GM18519 (cell line): Measurements from ENCODE around the gene DSTYK.
"Not testable (repeated sequence)": the region's sequence is repeated elsewhere in the genome, so short reads cannot be mapped to it uniquely, and the experiment has no call there.

Experiments
- ATAC-seq: cut with Tn5 transposase; IDR thresholded peaks from one replicate; pipeline ENCODE4 v1.9.1; 2021; ENCODE audit warnings: mild to moderate bottlenecking, moderate library complexity; ENCODE audit not compliant: unreplicated experiment, low FRiP score

DSTYK gene

DNA sequence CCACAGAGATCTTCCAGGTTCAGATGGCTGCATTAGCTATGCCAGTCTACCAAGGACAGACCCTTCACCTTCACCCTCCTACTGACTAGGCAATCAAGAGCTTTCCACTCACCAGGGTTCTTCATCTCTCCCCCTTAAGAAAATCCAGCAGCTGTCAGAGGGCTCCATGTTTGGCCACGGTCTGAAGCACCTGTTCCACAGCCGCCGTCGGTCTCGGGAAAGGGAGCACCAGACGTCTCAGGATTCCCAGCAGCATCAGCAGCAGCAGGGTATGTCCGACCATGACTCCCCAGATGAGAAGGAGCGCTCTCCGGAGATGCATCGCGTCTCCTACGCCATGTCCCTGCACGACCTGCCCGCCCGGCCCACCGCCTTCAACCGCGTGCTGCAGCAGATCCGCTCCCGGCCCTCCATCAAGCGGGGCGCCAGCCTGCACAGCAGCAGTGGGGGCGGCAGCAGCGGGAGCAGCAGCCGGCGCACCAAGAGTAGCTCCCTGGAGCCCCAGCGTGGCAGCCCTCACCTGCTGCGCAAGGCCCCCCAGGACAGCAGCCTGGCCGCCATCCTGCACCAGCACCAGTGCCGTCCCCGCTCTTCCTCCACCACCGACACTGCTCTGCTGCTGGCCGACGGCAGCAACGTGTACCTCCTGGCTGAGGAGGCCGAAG is 30.0 kb upstream of the DSTYK start:
- ATAC-seq = no peak

DNA sequence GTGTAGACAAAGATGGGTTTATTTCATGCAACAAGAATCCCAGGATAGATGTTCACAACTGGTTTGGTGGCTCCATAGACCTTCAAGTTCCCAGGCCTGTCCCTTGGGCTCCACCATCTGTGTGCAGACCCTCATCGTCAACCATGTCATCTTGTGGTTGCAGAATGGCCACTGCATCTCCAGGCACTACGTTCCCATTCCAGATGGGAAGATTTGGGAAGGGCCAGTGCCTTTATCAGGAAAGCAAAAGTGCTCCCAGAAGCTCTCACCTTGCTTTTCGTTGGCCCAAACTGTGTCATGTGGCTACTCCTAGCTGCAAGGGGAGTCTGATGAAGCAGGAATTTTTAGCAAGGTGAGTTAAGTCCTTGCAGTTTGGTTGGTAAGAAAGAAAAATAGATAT is 29.1 kb upstream of the DSTYK start:
- no peak for ATAC-seq

DNA sequence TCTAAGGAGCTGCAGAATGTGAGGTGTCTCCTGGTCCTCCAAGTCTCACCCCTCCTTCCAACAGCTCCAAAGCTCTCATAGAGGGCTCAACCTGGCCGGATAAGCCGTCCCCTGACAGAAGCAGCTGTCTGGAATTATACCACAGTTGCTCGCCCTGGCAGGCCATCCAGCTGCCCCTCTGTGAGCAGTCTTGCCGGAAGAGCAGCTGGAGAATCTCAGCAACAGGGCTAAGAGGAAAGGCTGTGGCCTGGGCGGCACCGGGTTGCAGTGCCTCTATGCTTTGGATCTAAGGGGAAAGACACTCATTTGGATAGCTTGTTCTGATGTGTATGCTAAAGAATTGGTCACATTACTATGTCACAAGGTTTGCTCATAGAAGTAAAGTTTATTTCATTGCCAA is 28.6 kb upstream of the DSTYK start:
- ATAC-seq = no peak

DNA sequence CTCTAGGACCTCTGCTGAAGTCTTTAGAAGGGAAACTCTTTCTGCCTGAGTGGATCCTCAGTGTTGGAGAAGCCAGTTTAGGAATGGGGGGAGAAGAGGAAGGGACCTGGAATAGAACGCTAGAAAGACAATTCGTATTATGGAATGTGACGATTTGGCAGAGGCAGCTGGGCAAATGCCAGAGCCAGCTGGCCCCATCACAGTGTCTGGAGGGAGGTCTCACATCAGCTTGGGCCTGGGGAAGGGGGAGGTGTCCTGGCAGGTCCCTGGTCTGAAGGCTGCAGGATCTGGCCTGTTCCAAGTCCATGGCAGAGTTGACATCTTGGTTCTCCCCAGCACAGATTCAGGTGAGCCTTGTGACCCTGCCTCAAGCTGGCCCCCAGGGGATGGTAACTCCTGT is 27.6 kb upstream of the DSTYK start:
- no peak for ATAC-seq

DNA sequence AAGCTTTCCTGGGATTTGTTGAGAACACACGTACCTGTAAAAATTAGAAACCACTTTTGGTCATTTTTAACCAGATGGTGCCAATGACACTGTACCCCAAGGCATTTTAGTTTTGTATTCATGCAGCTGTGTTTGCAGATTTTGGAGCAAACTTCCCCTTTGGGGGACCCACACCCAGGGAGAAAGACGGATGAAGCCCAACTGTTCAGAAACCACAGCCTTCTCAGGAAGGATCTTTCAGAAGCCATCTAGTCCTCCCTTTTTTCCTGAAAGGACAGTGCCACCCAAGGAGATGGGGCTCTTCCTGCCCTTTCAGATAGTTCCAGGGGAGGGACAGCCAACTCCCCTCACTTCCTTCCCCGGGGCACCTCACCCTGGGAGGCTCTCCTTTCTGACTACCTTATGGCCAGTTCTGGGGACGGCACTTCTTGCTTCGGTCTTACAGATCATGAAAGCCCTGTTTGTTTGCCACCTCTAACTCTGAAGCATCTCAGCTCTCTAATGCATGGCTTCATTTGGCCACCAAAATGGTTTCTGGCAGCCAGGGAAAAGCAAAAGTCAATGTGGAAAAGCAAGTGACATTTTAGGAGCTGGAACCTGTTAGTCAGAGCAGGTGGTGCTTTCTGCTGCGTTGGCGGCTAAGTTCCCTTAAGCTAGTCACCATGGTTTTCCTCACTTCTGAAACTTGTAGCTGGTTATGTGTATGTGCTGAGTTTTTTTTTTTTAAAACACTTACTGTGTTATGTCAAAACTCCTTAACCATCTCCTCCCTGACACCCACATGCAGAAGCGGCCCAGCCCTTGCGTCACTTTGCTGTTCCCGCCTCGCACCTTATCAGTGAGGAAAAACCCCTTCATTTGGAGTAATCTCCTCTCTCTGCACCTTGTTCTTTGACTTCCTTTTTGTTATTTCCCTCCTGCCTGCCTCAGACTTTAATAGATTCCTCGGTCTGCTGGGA is 26.3 kb upstream of the DSTYK start:
- ATAC-seq = no peak

DNA sequence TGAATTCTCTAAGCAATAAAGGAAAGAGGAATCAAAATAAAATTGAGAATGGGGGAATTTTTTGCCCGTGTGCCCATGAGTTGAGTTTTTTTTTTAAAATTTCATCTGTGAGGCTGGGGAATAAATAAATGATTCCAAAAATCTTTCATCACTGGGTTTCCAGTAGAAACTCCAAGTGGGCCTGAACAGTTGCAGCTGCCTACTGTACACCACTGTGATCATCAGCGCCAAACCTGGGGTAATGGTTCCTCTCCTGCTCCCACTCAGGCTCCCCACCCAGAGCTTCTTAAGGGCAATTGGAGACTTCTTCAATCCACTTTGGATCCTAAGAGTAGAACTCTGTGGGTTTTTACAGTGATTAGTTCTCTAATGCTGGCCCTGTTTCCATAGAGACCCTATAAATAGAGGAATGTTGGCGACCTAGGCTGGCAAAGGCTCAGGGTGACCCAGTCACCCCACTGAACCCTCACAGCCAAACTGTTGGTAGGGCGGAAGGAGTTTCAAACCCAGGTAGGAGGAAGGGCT is 25.5 kb upstream of the DSTYK start:
- no peak for ATAC-seq

DNA sequence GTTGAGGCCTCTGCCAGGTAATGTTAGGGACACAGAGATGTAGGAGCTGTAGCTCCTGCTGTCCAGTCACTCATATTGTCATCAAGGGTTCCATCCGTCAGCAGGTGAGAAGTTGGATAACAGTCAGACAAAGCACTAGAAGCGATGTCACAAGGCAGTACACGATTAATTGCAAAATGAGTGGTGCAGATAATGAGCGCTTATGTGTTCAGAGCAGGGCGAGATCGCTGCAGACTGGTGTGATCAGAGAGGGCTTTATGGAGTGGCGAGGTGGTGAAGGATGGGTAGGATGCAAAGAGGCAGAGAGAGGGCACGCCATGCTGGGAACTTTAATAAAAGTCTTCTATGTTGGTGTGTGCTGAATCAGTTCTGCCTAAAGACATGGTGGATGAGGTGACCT is 25.0 kb upstream of the DSTYK start:
- ATAC-seq = no peak

DNA sequence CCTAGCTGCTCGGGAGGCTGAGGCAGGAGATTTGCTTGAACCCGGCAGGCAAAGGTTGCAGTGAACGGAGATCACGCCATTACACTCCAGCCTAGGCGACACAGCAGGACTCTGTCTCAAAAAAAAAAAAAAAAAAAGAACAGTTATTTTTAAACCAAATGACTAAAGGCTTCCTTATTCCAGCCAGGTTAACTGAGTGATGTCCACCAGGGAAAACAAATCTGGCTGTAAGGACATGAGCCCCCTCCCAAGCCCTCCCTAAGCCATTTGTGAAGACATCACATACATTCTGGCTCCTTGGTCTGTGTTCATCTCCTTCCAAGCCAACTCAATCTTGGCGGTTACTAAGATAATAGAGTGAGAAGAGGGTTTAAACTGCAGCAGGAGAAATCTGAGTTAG is 24.4 kb upstream of the DSTYK start:
- no peak for ATAC-seq

DNA sequence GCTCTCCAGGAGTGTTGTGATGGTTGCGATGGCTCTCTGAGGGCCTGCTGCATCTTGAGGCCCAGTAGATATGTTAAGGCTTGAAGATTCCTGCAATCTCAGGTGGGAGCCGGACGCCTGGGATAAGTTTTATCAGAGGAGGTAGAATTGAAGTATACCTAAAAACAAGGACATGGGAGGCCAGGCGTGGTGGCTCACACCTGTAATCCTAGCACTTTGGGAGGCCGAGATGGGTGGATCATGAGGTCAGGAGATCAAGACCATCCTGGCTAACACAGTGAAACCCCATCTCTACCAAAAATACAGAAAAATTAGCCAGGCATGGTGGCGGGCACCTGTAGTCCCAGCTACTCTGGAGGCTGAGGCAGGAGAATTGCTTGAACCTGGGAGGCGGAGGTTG is 22.5 kb upstream of the DSTYK start:
- ATAC-seq = not testable (repeated sequence)

DNA sequence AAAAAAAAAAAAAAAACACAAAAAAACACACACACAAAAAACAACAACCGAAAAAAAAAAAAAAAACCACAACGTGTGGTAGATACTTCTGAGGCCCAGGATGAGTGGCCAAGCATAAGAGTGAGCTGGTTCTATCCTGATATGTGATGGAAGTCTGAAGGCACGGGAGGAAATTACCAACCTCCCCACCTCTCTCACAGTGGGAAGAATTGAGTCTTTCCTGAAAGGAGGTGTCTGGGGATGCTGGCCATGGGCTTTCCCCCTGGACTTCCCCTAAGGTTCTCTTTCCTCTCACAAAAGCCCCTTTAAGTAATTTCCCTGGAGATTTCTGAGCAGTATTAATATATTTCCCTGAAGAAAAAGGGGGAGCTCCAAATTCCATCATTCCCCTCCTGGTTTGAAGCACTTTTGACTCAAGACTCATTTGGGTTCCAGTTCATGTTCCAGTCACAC is 21.5 kb upstream of the DSTYK start:
- no peak for ATAC-seq

DNA sequence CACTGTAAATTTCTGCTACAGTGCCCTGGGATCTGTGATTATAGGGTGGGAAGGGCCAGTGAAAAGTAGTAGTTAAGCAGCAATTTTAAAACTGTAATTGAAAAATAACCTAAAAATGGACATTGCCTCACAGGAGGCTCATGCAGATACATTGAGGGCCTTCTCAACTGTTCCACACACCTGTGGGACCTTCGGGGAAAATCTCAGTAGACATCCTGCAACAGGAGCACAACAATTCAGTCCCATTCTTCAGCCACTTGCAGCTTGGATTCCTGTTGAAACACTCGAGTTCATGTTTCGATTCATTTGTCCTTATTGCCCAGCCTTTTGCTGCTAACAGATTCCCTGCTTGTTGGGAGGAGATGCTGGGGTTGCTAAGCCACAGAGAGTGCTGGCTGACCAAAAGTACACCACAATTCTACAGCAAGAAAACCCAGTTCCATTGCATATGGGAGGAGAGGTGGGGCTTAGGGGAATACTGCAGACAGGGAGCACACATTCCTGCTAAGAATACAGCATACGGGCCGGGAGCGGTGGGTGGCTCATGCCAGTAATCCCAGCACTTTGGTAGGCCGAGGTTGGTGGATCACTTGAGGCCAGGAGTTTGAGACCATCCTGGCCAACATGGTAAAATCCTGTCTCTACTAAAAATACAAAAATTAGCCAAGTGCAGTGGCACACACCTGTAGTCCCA is 20.8 kb upstream of the DSTYK start:
- no peak for ATAC-seq

DNA sequence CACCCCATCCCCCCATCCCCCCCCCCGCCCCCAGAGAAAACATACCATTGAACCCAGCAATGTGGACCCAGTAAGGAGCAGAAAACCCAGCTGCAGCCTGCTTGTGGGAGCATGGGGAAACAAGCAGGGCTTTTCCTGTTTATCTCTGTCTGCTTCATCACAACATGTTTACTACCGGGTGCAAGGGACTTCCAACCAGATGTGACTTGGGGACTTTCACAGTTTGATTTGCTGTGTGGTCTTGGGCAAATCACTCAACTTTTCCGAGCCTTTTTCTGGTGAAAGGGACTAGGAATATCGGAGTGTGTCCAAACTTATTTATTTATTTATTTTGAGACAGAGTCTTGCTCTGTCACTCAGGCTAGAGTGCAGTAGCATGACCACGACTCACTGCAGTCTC is 19.5 kb upstream of the DSTYK start:
- no peak for ATAC-seq

DNA sequence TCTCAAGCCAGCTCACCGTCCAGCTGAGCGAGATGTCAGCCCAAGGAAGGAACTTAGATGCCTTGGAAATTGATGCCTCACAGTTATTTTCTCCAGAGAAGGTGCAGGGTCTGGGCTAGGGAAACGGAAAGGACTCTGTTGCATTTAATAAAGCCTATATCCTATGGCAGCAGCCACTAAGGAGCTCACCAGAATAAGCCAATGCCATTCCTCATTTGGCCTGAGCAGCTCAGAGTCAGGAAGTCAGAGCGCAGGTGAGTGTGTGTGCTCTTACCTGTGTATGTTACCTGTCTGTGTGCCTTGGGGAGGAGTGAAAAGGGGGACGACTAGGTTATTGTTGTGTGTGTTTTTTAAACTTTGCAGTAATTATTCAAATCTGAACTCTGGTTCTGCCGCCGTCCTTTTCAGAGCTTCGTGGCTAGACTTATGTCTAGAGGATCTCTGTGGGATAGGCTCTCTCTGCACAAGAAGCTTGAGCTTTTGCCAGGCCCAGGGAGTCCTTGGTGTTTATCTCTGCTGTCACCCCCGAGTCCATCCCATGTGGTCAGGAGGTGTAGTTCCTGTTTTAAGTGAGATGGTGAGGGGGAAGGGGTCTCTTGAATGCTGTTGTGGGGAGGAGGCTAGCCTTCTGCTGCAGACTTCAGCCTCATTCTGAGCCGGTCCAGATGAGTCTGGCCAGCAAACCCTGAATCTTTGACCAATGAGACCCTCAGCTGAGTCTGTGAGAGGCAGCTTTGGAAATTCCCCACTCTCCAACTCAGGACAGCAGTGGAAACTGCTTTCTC is 18.6 kb upstream of the DSTYK start:
- no peak for ATAC-seq

DNA sequence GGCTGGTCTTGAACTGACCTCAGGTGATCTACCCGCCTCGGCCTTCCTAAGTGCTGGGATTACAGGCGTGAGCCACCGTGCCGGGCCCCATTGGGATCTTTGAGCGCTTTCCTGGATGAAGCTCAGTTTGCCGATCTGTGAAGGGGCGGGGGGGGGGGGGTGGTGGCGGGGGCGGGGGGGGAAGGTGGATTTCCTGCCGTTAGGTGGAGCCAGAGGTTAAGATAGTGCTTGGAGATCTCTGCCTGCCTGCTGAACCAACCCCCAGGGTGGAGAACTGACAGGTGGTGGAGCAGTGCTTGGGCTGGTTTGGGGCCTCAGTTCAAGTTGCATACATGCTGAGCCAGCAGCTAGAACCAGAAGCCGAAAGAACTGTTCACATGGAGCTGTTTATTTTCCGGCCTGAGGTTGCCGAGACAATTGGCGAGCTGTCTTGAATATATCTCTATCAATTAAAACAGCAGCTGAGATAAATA is 17.9 kb upstream of the DSTYK start:
- ATAC-seq = no peak

DNA sequence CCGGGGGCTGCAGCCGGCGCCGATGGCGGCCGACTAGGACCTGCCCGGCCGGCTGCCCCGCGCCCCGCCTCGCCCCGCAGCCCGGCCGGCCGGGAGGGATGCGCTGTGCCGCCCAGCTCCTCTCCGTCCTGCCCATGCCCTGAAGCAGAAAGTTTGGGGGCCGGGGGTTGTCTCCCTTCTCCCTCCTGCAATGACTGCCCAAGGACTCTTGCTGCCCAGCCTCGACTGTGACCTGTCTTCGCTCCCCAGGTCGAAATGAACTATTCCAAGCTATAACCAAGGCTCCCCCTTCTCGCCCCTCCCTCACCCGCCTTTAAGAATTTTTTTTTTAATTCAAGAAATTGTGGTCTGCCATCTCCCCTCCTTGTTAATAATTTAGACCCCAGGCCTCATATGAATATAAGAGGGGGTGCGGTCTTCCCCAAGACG is 16.6 kb upstream of the DSTYK start:
- no peak for ATAC-seq

DNA sequence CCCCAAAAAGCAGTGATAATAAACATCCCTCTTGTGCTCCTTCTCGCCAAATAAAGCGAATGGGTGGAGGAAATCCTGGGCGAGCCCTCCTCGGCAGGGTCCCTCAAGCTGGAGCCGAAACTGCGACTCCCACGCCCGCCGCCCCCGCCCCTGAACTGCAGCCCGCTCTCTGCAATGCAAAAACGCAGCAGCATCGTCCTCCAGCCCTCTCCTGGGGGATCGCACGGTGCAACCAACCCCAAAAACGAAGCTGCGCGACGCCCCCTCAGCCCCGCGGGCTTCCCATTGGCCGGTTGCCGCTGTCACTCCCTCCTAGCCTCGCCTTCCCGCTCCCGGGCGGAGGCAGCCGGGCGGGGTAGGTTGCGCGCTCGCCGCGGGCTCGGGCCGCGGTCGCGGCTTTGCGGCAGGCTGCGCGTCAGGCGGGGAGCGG is 16.1 kb upstream of the DSTYK start, which contains the start of gene TMCC2:
Gene TMCC2 (plus strand): TSS at position 363 of the 430 bp plus-strand sequence. CDS start 619 bp downstream, outside the sequence.
- ATAC-seq = peak; percentile 81

DNA sequence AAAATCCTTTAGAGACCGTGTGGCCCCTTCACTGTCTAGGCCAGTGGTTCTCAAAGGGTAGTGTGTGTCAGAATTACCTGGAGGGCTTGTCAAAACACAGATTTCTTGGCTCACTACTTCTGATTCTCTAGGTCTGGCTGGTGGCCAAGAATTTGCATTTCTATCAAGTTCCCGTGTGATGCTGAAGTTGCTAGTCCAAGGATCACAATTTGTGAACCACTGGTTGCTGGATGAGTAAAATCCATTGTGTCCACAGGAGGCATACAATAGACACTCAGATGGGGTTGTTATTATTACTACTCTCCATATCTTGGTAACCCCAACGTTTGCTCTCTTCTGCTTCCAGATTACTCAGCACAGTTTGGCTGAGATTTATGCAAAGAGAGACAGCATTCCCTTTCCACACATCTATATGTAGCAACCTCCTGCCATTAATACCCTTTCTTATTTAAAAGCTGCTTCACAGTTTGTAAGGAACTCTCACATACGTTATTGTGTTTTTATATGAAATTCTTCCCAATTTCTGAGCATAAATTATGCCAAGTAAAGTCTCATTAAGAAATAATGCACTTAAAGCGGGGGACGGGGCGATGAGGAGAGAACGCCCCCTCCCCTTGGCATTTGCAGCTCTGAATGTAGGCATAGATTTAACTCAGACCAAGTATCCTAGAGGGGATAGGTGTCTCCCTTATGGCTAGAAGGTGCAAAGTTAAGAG is 15.5 kb upstream of the DSTYK start:
- ATAC-seq = no peak

DNA sequence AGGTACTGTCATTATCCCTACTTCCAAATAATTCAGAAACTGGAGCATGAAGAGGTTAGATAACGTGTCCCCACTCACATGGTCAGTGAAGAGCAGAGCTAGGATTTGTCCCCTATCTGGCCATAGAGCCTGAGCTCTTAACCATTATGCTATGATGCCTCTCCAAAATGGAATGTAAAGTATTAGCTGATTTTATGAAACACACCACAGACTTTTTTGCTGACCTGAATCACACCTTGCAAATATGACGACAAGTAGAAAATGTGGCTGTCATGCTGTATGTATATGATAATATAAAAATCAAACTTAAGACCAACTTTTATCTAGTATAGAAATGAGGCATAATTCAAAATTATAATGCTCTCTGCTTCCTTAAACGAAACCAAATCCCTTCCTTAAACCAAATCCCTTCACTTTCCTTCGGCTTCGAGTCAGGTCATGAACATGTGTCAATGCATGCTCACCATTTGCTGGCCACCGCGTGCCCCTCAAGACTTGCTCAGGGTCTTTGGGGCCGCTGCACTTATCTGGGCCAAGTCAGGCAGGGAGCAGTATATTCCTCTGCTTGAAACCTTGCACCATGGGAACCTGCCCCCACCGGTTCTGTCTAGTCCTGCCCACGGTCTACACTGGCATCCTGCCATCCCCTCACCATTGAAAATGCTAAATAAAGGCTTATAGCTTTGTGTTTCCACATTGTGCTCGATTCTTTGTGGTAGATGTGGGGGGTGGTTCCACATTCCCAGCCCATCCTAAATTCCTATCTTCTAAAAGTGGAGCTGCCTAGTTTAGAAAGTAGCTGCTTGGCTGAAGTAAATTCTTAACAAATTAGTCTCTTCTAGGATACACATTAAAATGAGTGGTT is 14.6 kb upstream of the DSTYK start:
- ATAC-seq = no peak
